HepG2 (cell line): ENCODE measurements around the gene ABHD17A. TPM values are rescaled to one million over a fixed set of nuclear protein-coding genes. Genes with fewer than 3 reads are reported as not detected.

Source experiments
- DNMT1 ChIP-seq: sonication (generic); formaldehyde crosslinking; IDR thresholded peaks from 2 replicates; pipeline ENCODE4 v1.5.1; 2020; ENCODE audit warnings: mild to moderate bottlenecking, missing genetic modification reagents
- ESRRA ChIP-seq: sonication (generic); formaldehyde crosslinking; IDR thresholded peaks from 2 replicates; pipeline ENCODE4 v1.5.1; 2020; ENCODE audit warnings: mild to moderate bottlenecking, low read depth, missing genetic modification reagents
- KDM6A ChIP-seq: IDR thresholded peaks from 2 replicates; pipeline ENCODE4 v1.6.1; 2016; ENCODE audit warnings: low read depth
- NFE2L1 ChIP-seq: sonication (generic); formaldehyde crosslinking; IDR thresholded peaks from 2 replicates; pipeline ENCODE4 v1.4.0; 2020; ENCODE audit warnings: missing genetic modification reagents, mild to moderate bottlenecking, borderline replicate concordance
- NFE2L2 ChIP-seq: fragments of 150-350 bp; IDR thresholded peaks from 2 replicates; pipeline ENCODE4 v1.6.1; 2014; ENCODE audit warnings: low read length
- STAT5B ChIP-seq: sonication (generic); formaldehyde crosslinking; IDR thresholded peaks from 2 replicates; pipeline ENCODE4 v1.4.0; 2020; ENCODE audit warnings: missing genetic modification reagents
- TAF1 ChIP-seq: sonication (generic); formaldehyde crosslinking; IDR thresholded peaks from 2 replicates; pipeline ENCODE4 v1.4.0; 2020; ENCODE audit warnings: missing genetic modification reagents
- ZBTB1 ChIP-seq: sonication (generic); formaldehyde crosslinking; IDR thresholded peaks from 2 replicates; pipeline ENCODE4 v1.4.0; 2020; ENCODE audit warnings: missing genetic modification reagents, borderline replicate concordance
- ZFX ChIP-seq: sonication (generic); formaldehyde crosslinking; IDR thresholded peaks from 2 replicates; pipeline ENCODE4 v1.4.0; 2020; ENCODE audit warnings: mild to moderate bottlenecking, low read depth, missing genetic modification reagents, moderate library complexity
- ZNF614 ChIP-seq: IDR thresholded peaks from 2 replicates; pipeline ENCODE4 v1.6.1; 2018; ENCODE audit warnings: missing biosample characterization, missing genetic modification reagents, inconsistent platforms, borderline replicate concordance
- ZNF749 ChIP-seq: sonication (generic); formaldehyde crosslinking; IDR thresholded peaks from 2 replicates; pipeline ENCODE4 v1.8.0; 2022; ENCODE audit warnings: mild to moderate bottlenecking, missing genetic modification reagents, moderate library complexity, borderline replicate concordance
- polyA plus RNA-seq, 8 experiments: library from polyadenylated mRNA; depleted of rRNA in 3 of 8; stranded (reverse) in 7 of 8; unstranded in 1 of 8; fragments of >200 nt; fragmentation: Illumina TruSeq in 4 of 8; extraction: Trizol in 4 of 8; gene quantifications; 2 replicates each; pipeline versions ENCODE4 v1.2.1 to v1.2.3, GENCODE V29; 2011 to 2016; ENCODE audit warnings: low read depth in 4 of 8, missing spikeins in 1 of 8, mixed read lengths in 1 of 8; ENCODE audit not compliant: insufficient read depth in 1 of 8
- total RNA-seq, 5 experiments: library from RNA; depleted of rRNA; stranded (reverse); fragments of >200 nt; fragmentation: Illumina TruSeq; extraction: Trizol; gene quantifications; 2 replicates each; pipeline ENCODE4 v1.2.3, GENCODE V29; 2016; ENCODE audit warnings: low read depth in 1 of 5
- TF ChIP-seq, protein P1 (sequence below): sonication (generic); formaldehyde crosslinking; IDR thresholded peaks from 2 replicates; pipeline ENCODE4 v1.4.0; 2020; ENCODE audit warnings: missing genetic modification reagents
- TF ChIP-seq, protein P2 (sequence below): sonication (generic); formaldehyde crosslinking; IDR thresholded peaks from 2 replicates; pipeline ENCODE4 v1.9.0; 2021; ENCODE audit warnings: missing genetic modification reagents, borderline replicate concordance
- TF ChIP-seq, protein P3 (sequence below): sonication (generic); formaldehyde crosslinking; IDR thresholded peaks from 2 replicates; pipeline ENCODE4 v1.4.0; 2020; ENCODE audit warnings: mild to moderate bottlenecking, low read depth, missing genetic modification reagents
- TF ChIP-seq, protein P4 (sequence below): sonication (generic); formaldehyde crosslinking; IDR thresholded peaks from 2 replicates; pipeline ENCODE4 v1.8.0; 2022; ENCODE audit warnings: mild to moderate bottlenecking, missing genetic modification reagents; ENCODE audit not compliant: insufficient replicate concordance

ABHD17A gene
- total and polyA plus RNA-seq, 2 of the 13 experiments (the other 11 are each of a cell fraction or from before 2014, with no cell fraction given), result 27.7 to 40.8 TPM

DNA sequence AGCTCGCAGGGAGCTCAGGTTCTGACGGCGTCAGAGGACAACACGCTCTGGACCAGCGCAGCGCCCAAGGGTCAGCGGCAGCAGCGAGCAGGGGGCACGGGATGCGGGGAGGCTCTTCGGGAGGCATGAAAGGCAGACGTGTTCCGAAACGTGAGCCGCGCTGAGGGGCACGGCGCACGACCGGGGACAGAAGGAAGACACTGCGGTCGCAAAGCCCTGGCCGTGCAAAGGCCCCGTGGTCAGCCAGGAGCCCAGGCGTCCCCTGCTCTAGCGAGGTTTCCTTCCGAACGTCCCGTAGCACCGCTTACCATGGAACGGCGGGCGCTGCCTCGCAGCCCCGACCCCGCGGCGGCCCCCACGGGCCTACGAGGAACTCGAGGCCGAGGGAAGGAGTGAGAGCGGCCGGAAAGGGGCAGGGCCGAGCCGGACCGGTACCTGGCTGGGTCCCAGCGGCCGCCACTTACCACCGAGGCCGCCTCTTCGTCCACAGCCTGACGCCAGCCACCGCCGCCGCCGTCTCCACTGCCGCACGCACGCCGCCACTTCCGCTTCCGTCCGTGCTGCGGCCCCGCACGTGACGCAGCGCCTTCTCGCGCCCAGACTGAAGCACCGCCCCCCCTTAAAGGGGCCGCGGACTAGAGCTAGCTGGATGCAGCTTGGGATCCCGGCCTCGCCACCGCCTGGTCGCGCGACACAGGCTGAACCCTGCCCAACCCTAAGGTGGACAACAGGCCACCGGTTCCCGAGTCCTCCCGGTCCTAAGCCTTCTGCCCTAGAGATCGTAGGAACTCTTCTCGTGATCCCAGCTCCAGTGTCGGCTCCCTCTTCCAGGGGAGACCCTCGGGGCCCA, 9.4 kb downstream of the ABHD17A start (continued):
- TF ChIP-seq, protein P1, sequence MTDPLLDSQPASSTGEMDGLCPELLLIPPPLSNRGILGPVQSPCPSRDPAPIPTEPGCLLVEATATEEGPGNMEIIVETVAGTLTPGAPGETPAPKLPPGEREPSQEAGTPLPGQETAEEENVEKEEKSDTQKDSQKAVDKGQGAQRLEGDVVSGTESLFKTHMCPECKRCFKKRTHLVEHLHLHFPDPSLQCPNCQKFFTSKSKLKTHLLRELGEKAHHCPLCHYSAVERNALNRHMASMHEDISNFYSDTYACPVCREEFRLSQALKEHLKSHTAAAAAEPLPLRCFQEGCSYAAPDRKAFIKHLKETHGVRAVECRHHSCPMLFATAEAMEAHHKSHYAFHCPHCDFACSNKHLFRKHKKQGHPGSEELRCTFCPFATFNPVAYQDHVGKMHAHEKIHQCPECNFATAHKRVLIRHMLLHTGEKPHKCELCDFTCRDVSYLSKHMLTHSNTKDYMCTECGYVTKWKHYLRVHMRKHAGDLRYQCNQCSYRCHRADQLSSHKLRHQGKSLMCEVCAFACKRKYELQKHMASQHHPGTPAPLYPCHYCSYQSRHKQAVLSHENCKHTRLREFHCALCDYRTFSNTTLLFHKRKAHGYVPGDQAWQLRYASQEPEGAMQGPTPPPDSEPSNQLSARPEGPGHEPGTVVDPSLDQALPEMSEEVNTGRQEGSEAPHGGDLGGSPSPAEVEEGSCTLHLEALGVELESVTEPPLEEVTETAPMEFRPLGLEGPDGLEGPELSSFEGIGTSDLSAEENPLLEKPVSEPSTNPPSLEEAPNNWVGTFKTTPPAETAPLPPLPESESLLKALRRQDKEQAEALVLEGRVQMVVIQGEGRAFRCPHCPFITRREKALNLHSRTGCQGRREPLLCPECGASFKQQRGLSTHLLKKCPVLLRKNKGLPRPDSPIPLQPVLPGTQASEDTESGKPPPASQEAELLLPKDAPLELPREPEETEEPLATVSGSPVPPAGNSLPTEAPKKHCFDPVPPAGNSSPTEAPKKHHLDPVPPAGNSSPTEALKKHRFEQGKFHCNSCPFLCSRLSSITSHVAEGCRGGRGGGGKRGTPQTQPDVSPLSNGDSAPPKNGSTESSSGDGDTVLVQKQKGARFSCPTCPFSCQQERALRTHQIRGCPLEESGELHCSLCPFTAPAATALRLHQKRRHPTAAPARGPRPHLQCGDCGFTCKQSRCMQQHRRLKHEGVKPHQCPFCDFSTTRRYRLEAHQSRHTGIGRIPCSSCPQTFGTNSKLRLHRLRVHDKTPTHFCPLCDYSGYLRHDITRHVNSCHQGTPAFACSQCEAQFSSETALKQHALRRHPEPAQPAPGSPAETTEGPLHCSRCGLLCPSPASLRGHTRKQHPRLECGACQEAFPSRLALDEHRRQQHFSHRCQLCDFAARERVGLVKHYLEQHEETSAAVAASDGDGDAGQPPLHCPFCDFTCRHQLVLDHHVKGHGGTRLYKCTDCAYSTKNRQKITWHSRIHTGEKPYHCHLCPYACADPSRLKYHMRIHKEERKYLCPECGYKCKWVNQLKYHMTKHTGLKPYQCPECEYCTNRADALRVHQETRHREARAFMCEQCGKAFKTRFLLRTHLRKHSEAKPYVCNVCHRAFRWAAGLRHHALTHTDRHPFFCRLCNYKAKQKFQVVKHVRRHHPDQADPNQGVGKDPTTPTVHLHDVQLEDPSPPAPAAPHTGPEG (CRISPR knock-in tag), result peak; percentile 81
- TF ChIP-seq STAT5B (no peak), TAF1 (CRISPR knock-in tag) (peak; percentile 91), NFE2L2 (no peak), ZBTB1 (CRISPR knock-in tag) (no peak), ZNF749 (CRISPR knock-in tag) (no peak), ESRRA (CRISPR knock-in tag) (no peak; the same call in 1 of the 2 replicates), NFE2L1 (CRISPR knock-in tag) (no peak), KDM6A (CRISPR knock-in tag) (no peak), DNMT1 (CRISPR knock-in tag) (peak; percentile 65), ZNF614 (CRISPR knock-in tag) (peak; percentile 78; the same call in 1 of the 2 replicates), ZFX (peak; percentile 79)
- TF ChIP-seq, protein P2, sequence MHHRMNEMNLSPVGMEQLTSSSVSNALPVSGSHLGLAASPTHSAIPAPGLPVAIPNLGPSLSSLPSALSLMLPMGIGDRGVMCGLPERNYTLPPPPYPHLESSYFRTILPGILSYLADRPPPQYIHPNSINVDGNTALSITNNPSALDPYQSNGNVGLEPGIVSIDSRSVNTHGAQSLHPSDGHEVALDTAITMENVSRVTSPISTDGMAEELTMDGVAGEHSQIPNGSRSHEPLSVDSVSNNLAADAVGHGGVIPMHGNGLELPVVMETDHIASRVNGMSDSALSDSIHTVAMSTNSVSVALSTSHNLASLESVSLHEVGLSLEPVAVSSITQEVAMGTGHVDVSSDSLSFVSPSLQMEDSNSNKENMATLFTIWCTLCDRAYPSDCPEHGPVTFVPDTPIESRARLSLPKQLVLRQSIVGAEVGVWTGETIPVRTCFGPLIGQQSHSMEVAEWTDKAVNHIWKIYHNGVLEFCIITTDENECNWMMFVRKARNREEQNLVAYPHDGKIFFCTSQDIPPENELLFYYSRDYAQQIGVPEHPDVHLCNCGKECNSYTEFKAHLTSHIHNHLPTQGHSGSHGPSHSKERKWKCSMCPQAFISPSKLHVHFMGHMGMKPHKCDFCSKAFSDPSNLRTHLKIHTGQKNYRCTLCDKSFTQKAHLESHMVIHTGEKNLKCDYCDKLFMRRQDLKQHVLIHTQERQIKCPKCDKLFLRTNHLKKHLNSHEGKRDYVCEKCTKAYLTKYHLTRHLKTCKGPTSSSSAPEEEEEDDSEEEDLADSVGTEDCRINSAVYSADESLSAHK, result no peak
- TF ChIP-seq, protein P3, sequence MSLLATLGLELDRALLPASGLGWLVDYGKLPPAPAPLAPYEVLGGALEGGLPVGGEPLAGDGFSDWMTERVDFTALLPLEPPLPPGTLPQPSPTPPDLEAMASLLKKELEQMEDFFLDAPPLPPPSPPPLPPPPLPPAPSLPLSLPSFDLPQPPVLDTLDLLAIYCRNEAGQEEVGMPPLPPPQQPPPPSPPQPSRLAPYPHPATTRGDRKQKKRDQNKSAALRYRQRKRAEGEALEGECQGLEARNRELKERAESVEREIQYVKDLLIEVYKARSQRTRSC, result 0 out of 2 replicates have a peak, but pooled peaks have one; percentile 28
- TF ChIP-seq, protein P4, sequence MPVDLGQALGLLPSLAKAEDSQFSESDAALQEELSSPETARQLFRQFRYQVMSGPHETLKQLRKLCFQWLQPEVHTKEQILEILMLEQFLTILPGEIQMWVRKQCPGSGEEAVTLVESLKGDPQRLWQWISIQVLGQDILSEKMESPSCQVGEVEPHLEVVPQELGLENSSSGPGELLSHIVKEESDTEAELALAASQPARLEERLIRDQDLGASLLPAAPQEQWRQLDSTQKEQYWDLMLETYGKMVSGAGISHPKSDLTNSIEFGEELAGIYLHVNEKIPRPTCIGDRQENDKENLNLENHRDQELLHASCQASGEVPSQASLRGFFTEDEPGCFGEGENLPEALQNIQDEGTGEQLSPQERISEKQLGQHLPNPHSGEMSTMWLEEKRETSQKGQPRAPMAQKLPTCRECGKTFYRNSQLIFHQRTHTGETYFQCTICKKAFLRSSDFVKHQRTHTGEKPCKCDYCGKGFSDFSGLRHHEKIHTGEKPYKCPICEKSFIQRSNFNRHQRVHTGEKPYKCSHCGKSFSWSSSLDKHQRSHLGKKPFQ (CRISPR knock-in tag), result peak; percentile 73
